HG02973 (cell line): ENCODE results near the gene XDH.

ENCODE experiments used
- ATAC-seq: cut with Tn5 transposase; IDR thresholded peaks from one replicate; pipeline ENCODE4 v1.9.1; 2021; ENCODE audit warnings: moderate library complexity; ENCODE audit not compliant: unreplicated experiment

Gene XDH

GRCh38 chr2:31404302-31404701 lies 10.2 kb downstream of the XDH start:
- ATAC-seq = no peak

DNA sequence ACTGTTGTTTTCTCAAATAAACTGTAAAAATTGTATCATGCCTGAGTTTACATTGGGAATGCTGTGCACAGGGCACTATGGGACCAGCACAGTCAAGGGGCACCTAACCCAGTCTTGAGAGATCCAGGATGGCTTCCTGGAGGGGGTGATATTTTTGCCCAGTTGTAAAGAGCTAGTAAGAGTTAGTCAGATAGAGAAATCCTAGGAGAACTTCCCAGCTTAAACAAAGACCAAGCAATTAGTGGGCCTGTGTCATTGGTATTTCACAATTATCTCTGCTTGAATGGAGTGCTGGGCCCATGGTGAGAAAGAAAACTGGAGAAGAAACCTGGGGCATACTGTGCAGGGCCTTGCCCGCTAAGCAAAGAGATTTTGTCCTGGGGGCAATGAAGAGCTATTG lies 12.2 kb downstream of the XDH start:
- no peak for ATAC-seq

DNA sequence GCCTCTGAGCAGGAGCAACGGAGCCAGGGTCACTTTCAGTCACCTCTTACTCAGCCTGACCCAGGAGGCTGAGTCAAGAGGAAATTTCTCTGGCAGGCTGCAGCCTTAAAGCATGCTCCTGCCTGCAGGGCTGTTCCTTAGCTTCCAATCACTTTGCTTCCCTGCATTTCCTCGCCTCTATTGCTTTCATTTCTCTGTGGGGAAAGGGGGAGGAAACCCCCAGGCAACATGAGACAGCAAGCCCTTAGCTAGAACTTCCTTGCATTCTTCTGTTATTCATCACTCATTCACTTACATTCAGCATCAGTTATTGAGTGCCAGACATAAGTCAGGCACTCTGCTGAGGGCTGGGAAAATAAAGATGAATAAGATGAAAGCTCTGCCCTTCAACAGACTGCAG lies 13.0 kb downstream of the XDH start:
- no peak for ATAC-seq

- ATAC-seq = no peak
These were observed 15.7 kb downstream of the XDH start for GRCh38 chr2:31398881-31399280.

DNA sequence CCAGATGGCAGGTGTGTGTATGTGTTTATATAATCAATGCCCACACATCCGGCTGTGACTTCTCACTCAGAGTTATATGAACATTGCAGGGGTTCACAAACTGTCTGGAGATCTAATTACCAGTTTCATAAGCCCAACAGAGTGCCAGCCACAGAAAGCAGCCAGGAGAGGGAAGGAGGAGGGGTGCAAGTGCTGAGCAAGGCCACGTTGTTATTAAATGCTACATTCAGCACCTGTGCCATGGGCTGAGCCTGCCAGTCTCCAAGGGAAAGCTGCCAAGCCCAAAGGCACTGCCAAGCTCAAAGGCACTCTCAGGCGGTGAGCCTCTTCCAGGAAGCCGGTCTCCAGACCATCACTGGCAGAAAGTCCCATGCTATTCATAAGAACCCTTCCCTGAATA lies 17.4 kb downstream of the XDH start:
- no peak for ATAC-seq

- no peak for ATAC-seq
These were observed 24.2 kb downstream of the XDH start for GRCh38 chr2:31390324-31390723.

GRCh38 chr2:31388736-31389135 lies 25.8 kb downstream of the XDH start:
- ATAC-seq = no peak

- ATAC-seq = no peak
These were observed 26.7 kb downstream of the XDH start for GRCh38 chr2:31387850-31388249.

DNA sequence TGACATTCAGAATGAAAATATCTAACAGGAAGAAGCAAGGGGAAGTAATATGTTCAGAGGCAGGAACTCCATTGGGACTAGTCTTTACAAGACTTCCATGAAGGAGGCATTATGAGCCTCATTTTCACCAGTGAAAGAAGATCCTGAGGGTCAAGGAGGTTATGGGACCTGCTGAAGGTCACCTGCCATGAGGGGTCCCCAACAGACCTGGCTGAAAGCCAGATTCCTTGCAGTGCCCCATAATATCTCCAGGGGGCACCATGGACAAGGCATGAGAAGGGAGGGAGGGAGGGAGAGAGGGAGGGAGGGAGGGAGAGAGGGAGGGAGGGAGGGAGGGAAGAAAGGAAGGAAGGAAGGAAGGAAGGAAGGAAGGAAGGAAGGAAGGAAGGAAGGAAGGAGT lies 27.9 kb downstream of the XDH start:
- no peak for ATAC-seq

DNA sequence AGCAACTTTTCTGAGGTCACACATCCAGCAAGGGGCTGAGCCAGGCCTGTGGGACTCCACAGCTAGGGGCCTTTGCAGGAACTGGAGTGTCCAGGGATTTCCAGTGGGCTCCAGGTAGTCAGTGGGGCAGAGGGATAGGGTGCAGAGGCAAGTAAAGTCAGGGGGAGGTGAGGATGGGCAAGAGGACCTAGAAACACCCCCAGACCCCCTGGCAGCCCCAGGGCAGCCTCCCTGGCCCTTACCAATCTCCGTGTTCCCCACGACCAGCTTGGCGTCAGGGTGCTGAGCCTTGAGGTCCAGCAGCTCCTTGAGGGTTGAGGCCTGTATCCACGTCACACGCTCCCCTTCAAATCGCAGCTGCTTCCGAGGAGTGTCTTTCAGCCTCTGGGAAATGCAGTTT lies 28.4 kb downstream of the XDH start:
- ATAC-seq = no peak

DNA sequence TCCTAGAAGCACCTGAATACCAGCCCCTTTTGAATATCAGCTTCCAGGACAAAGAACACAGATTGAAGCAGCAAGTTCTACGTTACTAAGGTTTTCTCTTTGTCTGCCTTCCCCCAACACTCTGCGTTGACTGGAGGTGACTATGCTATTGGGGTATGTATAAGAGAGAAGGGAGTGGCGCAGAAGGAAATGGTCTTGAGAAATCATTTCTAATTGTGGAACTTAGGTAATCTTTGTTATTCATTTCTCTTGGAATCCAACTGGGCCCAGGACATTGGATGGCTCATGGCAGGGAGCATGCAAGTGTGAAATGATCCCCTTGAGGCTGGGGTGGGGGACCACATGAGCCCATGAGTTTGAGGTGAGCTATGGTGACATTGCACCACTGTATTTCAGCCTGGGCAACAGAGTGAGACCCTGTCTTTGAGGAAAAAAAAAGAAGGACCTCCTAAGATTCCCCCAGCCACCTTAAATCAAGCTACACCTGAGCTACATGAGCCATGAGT lies 29.7 kb downstream of the XDH start:
- no peak for ATAC-seq

GRCh38 chr2:31384351-31384750 lies 30.2 kb downstream of the XDH start:
- no peak for ATAC-seq

DNA sequence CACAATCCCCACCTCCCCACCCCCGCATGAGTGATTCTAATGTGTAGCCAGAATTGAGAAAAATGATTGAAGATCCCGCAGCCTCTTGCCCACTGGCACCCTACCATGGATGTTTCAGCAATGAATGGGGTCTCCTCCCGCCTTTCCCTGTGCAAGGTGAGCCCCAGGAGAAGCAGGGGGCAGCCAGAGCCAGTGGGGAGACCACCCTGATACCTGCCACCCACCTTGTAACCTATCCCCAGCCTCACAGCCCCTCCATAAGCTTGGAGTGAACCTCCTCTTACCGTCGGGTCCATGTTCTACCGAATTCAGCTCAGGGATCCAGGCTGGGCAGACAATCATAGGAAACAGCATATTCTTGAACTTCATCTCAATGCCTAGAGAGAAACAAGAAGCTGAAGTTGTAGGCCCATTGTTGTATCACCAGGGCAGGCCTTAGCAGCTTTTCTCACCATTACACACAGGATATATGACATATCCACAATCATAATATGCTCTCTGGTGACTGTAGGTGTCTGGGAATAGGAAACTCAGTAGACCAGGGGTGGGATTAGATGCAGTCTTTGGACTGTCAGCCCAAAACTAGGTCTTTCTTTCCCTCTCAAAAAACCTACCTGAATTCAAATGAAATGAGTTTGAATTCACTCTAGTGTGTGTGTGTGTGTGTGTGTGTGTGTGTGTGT lies 30.9 kb downstream of the XDH start:
- no peak for ATAC-seq

DNA sequence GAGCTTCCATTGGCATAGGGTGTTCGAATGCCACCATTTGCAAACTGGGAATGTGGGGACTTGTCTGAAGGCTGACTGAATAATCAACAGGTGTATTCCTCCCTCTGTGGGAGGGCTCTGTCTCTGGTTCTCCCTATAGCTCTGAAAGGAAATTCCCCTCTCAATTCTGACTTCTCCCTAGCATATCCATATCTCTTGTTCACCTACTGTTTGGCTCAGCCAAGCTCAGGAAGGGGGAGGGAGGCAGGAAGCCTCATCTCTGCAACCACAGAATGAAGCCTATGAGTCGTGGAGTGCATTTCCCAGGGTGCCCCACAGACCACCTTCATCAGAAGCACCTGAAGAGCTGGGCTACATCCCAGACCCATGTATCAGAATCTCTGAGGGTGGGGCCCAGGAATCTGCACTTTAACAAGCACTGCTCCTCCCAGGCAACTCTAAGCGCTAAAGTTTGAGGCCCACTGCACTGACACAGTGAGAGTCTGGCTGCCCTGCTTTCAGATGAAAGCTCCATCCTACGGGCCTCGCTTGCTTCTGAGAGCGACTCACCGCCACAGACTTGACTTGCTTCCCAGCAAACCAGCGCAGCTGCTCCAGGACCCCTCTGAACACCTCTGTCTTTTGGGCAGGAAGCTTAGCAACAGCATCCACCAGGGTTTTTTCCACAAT lies 32.0 kb downstream of the XDH start:
- no peak for ATAC-seq

DNA sequence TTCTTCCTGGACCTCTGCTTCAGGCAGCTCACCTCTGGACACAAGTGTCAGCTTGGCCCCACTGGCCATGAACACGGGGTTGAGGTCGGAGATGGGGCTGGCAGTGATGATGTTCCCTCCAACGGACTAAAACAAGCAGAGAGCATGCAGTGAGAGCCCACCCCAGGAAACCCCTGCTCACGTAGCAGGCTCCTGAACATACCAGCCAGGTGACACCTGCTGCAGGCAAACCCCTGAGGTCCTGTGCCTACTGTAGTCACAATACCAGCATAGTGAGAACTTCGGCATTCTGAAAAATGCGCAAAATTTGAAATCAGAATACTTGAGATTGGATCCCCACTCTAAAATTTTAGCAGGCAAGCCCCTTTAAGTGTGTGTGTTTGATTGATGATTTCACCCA lies 32.9 kb downstream of the XDH start:
- no peak for ATAC-seq

- ATAC-seq = no peak
These were observed 34.3 kb downstream of the XDH start for GRCh38 chr2:31380243-31380642.

DNA sequence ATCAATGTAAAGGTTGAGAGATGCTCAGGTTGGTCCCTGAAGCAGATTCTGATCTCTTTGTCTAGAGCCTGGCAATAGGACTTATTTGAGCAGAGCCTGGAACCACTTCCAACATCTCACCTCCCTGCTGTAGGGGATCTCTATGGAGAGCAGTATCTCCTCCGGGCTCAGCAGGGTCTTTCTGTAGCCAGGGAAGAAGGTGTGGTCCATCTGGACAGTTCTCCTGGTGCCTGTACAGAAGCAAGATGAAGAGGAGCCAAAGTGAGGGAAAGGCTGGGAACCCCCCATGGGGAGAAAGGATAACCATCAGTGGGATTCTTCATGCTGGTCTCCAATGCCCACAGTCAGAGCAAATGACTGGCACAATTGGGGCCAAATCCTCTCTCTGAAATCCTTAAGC lies 34.8 kb downstream of the XDH start:
- ATAC-seq = no peak

GRCh38 chr2:31378791-31379501 lies 35.6 kb downstream of the XDH start:
- ATAC-seq = no peak

GRCh38 chr2:31378389-31378788 lies 36.2 kb downstream of the XDH start:
- ATAC-seq = no peak

DNA sequence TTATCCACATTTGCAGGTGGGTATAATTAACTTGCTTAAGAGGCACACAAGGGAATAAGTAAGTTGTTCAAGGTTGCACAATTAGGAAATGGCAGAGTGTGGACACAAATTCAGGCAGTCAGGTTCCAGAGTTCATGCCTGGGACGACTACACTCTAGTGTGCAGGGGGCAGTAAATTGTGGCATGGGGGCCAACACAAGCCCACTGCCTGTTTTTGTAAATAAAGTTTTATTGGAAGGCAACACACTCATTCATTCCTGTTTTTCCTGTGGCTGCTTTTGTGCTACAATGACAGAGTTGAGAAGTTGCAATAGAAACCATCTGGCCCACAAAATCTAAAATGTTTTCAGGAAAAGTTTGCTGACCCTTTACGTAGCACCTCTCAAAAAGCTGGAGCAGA lies 41.4 kb downstream of the XDH start:
- no peak for ATAC-seq

DNA sequence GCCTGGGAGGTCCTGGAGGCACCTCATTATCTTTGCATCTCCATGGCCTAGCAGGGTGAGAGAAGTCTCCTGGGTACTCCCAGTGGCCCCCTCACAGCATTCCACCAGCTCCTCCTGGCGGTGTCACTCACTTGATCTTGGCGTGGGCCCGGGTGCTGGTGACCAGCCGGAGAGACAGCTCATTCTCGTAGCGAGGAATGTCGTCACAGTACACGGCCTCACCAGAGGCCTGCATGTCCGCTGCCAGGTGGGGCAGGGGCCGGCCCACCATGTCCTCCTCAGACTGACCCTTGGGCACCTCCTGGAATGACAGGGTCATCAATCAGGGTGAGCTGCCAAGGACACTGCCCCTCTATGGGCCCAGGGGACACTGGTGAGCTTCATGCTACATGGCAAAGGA lies 42.4 kb downstream of the XDH start:
- no peak for ATAC-seq

GRCh38 chr2:31371691-31372090 lies 42.9 kb downstream of the XDH start:
- no peak for ATAC-seq
